DMS53 (cell line): Measurements from ENCODE around the gene ZDHHC3.
"Not testable (repeated sequence)": the region's sequence is repeated elsewhere in the genome, so short reads cannot be mapped to it uniquely, and the experiment has no call there.

Experiments used
- DNase-seq: peaks from one replicate; lab custom pipeline; 2025; lab: John Stamatoyannopoulos, UW

The ZDHHC3 gene

DNA sequence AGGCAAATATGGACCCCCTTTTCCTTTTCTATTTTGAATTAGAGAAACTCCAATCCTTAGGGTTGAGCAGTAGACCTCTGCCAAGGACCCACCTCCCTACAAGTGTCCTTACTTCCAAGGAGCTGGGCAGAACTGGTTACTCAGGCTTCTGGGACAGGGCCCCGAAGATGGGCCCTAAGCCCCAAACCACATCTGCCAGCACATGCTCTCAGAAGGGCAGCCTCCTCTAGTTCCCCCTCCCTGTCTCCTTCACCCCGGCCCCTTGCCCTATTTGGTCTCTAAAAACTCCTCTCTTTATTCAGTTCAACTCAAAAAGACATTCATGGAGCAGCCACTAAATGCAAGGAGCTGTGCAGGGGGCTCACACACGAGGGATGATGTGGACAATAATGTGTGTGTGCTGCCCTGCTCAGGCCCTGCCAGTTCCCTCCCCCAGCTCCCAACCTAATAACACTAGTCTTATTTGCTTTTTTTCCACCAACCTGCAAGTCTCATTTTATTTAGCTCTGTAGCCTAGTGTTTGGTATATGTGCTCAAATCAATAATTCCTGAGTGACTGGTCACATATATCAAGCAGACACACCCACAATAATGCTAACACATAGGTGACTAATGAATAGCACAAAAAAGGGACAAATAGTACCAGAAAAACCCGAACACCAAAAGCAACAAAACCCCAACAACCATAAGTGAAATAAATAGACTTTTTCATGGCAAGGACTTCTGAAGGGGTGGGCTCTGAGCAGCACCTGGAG lies 12.2 kb downstream of the ZDHHC3 start:
- no peak for DNase-seq

- no peak for DNase-seq
Observed at GRCh38 chr3:44962621-44963393, 13.2 kb downstream of the ZDHHC3 start.

GRCh38 chr3:44961888-44962287 lies 14.1 kb downstream of the ZDHHC3 start:
- DNase-seq, result no peak

GRCh38 chr3:44960387-44961026 lies 15.5 kb downstream of the ZDHHC3 start:
- no peak for DNase-seq

- DNase-seq, result no peak
Observed at GRCh38 chr3:44958386-44958785, 17.6 kb downstream of the ZDHHC3 start.

- no peak for DNase-seq
Observed at GRCh38 chr3:44957986-44958385, 18.0 kb downstream of the ZDHHC3 start.

DNA sequence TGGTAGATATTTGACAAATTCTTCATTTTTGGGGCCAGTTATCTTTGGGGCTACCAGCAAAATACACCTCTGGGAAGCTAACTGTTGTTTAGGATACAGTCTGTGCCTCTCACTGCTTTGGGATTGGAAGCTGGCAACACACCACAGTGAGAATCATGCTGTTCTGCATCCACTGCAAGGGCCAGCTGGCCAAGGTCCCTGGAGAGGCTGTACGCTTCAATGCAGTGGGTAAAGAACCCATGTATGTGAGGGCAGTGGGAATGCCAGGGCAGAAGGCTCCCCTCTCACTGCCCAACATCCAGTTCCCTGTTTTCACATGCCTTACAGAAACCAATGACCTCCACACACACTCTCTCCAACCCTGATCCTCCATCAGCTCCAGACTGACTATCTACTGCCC lies 20.1 kb downstream of the ZDHHC3 start:
- DNase-seq, result no peak

DNA sequence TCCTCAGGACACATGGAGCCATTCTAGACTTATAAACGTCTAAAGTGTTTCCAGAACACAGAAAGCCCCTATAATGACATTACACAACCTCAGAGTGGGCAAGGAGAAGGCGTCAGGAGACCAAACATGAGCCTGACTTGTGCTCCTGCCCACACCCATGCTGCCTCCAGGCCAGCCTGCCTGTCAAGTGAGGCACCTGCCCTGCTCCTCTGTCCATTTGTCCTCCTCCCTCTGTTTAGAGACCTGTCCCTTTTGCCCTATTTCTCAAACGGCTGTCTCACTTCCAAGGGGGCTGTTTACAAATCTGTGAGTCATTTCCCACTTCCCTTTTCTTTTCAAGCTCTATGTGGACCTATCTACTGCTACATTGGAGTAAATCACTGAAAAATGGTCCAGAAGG lies 21.0 kb downstream of the ZDHHC3 start:
- peak; percentile 54 for DNase-seq

GRCh38 chr3:44954304-44954703 lies 21.7 kb downstream of the ZDHHC3 start:
- no peak for DNase-seq

- DNase-seq, result no peak
Observed at GRCh38 chr3:44952689-44953088, 23.3 kb downstream of the ZDHHC3 start.

GRCh38 chr3:44950275-44950734 lies 25.7 kb downstream of the ZDHHC3 start:
- no peak for DNase-seq

- not testable (repeated sequence) for DNase-seq
Observed at GRCh38 chr3:44949770-44950169, 26.2 kb downstream of the ZDHHC3 start.

DNA sequence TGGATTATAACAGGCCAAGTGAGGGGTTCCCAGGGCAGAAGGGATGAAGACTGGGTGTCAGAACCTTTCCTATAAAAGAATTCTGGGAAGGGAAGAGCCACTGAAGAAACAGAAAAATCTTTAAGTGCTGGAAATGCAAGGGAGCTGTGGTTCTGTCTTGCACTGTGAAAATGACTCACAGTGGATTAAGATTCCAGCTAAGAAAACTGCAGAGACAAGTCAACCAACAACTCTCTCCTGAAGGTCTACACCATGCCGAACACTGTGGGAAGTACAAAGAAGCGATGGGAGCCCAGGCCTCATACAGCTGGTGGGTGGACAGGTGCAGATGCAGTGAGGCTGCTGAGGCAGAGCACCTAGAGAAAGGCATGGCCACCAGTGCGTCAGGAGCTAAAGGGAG lies 27.7 kb downstream of the ZDHHC3 start:
- DNase-seq, result no peak

GRCh38 chr3:44942202-44942921 lies 33.6 kb downstream of the ZDHHC3 start:
- DNase-seq, result no peak

DNA sequence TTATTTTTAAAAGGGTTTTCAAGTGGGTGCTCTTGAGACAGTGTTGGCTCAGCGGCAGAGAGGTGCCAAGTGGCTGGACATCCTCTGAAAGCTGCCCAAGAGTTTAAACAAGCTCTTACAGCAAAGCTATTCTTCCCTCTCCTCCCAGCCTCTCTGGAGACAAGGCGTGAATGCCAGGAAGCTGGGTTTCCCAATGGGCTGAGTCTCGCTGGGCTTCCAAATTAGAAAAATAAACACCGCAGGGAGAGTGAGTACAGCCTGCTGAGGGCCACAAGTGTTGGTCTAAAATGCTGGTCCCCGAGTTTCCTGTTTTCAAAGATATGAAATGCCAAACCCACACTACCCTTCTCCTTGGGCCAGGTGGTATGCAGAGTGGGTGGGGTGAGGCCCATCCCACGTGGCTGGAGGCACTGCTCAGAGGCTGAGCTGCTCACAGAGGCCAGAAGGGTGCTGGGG lies 36.4 kb downstream of the ZDHHC3 start:
- DNase-seq, result peak; percentile 15

DNA sequence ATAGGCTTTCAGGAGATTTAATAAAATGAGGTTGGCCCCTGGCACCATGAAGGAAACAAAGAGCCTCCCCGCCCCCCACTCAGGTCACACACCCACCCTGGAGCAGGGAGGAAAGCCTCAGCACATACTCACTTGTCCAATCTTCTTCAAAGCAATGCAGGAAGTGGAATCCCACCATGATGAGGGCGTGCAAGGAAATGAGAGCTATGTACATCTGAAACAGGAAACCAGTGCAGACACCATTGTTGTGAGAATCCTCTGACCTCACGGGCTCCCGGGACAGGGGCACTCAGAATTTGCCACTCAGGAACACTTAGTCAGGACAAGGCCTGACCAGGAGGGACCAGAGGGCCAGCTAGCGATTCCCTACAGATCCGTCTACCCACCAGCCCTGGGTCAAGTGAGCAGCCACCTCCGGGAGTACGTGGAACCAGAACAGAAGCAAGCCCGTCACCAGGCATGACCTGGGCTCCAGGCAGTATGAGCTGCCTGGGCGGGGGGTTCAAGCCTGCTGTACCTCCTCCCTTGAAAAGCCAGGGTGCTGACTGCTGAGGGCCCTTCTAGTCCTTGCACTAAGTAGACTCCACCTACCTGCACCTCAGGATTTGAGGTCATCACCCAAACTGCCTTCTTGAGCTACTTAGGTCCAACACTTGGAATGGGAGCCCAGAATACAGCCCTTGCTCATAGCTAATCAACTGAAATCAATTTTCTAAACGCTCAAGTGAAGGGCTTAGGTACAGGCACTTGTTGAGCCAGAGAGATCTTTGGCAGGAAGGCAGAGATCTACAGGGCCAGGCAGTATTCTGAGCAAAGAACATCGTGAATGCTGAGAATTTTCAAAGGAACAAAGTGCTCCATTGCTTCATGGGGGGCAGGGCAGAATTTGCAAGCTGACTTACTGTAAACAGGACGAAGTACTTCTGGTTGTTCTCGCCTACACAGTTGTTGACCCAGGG lies 42.7 kb downstream of the ZDHHC3 start:
- DNase-seq, result no peak

DNA sequence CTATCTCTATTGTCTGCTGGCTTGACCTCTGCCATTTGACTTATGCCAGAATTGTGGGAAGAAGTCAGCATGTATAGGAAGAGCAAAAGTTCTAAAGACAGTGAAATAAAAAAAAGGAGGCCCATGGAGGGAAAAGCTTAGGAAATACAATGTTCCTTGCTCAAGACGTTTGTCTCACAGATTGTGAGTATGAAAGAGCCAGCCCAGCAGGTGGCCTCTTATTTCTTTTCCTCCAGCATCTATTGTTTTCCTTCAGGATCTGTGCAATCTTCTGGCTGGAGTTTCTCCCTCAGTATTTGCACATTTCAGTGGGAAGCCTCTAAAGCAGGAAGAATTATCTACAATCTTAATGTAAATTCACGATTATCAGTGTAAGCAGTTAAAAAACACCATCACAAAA lies 43.7 kb downstream of the ZDHHC3 start:
- DNase-seq, result no peak

- DNase-seq, result no peak
Observed at GRCh38 chr3:44931791-44932190, 44.2 kb downstream of the ZDHHC3 start.

DNA sequence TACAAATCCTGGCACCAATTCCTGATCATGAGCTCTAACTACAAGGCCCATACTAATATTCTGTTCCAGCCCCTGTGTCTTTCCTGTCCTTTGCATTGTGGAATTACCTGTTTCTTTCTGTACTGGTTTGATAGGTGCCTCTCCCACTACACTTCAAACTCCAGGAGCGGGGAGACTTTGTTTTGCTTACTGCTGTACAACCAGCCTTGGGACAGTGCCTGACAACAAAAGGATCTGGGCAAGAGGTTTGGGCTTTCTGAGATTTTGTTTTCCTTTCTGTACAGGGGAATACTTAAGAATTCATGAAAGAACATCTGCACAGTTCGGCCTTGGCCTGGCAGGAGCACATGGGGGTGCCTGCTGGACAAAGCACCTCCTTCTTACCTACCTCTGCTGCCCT lies 45.1 kb downstream of the ZDHHC3 start:
- DNase-seq, result no peak

DNA sequence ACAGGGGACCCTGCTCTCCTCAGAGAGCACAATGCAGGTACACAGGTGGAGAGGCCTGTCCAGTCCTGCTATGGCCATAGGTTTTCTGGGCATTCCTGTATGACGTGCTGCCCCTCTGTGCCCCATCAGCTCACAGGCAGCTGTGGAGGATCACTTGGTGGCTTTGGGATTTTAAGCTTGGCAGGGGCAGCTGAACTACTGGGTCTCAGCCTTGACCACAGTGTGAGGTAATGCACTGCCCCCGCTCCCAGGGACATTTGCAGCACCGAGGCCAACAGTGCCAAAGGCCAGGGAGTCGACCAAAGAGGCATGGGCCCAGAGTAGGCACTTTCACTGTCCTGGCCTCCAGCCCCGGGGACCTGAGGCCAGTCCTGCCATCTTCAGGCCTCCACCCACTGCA lies 46.2 kb downstream of the ZDHHC3 start:
- DNase-seq, result no peak

DNA sequence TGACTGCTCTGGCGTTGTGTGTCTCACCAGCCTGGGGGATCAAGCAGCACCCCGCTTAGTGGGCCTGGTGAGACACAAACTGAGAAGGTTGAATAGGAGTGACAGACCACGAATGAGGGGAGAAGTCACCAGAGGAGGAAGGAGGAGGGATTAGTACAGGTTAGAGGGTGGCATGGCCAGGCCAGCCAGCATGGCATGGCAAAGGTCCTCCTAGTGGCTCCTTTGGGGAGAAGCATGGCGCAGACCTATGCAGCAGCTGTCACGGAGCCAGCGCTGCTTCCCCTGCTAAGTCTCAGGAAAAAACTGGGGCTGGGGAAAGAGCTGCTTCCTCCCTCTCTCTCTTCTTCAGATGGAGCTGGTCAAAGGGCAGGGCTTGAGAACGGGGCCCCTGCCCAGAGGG lies 48.6 kb downstream of the ZDHHC3 start:
- no peak for DNase-seq
